ENCODE results near the gene CRB2. TPM values are rescaled to one million over a fixed set of nuclear protein-coding genes. Genes with fewer than 3 reads are reported as not detected.

The CRB2 gene
- total RNA-seq, 4 donors from 2014 or later = 0.06 to 0.13 TPM; not detected in 2

DNA sequence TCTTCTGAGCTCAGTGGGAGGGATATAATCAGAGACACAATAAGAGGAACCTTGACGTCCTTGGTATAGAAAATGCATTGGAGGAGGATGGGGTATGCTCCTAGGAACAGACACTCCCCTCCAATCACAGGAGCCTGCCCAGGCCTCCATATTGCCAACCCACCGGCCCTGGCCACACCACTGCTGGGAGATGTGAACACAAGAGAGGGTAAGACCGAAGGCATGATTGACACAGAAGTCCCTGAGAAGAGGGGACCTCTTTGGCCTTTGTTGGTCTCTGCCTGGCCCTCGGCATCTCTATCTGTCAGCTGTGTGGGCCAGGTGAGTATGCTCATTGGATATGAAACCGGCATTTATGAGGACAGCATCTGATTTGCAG is 62.0 kb downstream of the CRB2 start:
- no peaks in the 10 kb centered on the region for H3K27me3 ChIP-seq
- H3K4me1 ChIP-seq = peaks cover 0 to 6% (median 1%) of the 10 kb centered on the region in 4 donors
- no peak overlapping the region for H3K4me3 ChIP-seq
- H3K36me3 ChIP-seq = peaks cover 18 to 59% (median 37%) of the 10 kb centered on the region in 4 donors
- H3K27ac ChIP-seq (replicated peaks in 1 of 4) = no peak overlapping the region
- no peak for DNase-seq (ENCODE audit: extremely low spot score)
- no peaks in the 10 kb centered on the region for H3K9me3 ChIP-seq
- intact Hi-C loops (cut with DNase I) = no loop called here
- no peak for TF ChIP-seq EP300 (IDR thresholded peaks at IDR 0.05)
- TF ChIP-seq POLR2A (IDR thresholded peaks at IDR 0.05; ENCODE audit: low read depth) = no peak
- TF ChIP-seq, protein P1, sequence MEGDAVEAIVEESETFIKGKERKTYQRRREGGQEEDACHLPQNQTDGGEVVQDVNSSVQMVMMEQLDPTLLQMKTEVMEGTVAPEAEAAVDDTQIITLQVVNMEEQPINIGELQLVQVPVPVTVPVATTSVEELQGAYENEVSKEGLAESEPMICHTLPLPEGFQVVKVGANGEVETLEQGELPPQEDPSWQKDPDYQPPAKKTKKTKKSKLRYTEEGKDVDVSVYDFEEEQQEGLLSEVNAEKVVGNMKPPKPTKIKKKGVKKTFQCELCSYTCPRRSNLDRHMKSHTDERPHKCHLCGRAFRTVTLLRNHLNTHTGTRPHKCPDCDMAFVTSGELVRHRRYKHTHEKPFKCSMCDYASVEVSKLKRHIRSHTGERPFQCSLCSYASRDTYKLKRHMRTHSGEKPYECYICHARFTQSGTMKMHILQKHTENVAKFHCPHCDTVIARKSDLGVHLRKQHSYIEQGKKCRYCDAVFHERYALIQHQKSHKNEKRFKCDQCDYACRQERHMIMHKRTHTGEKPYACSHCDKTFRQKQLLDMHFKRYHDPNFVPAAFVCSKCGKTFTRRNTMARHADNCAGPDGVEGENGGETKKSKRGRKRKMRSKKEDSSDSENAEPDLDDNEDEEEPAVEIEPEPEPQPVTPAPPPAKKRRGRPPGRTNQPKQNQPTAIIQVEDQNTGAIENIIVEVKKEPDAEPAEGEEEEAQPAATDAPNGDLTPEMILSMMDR (IDR thresholded peaks at IDR 0.05) = no peak
- no peak for TF ChIP-seq POLR2AphosphoS5 (IDR thresholded peaks at IDR 0.05)
- WGBS = 92% methylated on average over 5 of the region's 5 CpGs

DNA sequence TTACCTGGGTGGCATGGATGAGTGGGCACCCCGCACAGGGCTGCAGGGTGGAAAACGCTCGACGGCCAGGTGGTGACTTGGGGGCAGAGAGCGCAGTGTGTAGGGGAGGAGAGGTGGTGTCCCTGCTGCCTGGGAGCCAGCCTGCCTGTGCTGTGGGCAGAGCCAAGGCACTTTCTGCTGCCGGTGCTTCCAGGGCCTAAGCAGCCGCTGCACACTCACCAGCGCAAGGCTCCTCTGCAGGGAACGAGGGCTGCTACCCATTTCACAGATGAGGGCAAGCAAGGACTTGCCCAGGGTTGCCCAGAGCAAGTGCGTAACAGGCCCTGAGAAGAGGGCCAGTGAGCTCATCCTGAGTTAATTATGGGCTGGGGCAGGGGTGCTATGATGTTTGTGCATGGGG is 62.5 kb downstream of the CRB2 start:
- intact Hi-C loops (cut with DNase I) = no loop called here
- H3K4me3 ChIP-seq = no peak overlapping the region
- no peak for DNase-seq (ENCODE audit: extremely low spot score)
- TF ChIP-seq, protein P1 (IDR thresholded peaks at IDR 0.05) = no peak
- TF ChIP-seq POLR2A (IDR thresholded peaks at IDR 0.05; ENCODE audit: low read depth) (no peak), POLR2AphosphoS5 (IDR thresholded peaks at IDR 0.05) (no peak), EP300 (IDR thresholded peaks at IDR 0.05) (no peak)
- no peaks in the 10 kb centered on the region for H3K27me3 ChIP-seq
- peaks cover 22 to 64% (median 39%) of the 10 kb centered on the region in 4 donors for H3K36me3 ChIP-seq
- peaks cover 0 to 2% (median under 1%) of the 10 kb centered on the region in 4 donors for H3K4me1 ChIP-seq
- H3K9me3 ChIP-seq = no peaks in the 10 kb centered on the region
- no peak overlapping the region for H3K27ac ChIP-seq (replicated peaks in 1 of 4)
- 93% methylated on average over 10 of the region's 10 CpGs for WGBS

DNA sequence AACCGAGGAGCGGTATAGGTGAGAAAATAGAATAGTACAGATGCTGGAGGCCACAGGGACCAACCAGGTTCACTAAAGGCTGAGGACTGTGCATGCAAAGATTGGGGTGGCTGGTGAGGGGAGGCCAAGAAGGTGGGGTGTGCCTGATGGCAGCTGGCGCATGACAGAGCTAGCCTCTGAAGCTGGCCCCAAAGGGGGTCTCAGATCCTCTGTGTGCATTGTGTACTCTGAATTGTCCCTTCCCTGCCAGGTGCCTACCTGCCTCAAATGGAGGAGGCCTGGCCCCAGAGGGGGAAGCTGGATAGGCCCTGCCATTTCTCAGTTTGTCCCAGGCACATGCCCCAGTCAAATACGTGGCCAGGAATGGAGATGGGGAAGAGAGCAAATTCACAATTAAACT is 63.1 kb downstream of the CRB2 start:
- Histone ChIP-seq H3K27ac (replicated peaks in 1 of 4) (no peak overlapping the region), H3K36me3 (peaks cover 24 to 67% (median 39%) of the 10 kb centered on the region in 4 donors), H3K4me1 (no peaks in the 10 kb centered on the region), H3K4me3 (no peak overlapping the region), H3K9me3 (no peaks in the 10 kb centered on the region), H3K27me3 (no peaks in the 10 kb centered on the region)
- no peak for DNase-seq (ENCODE audit: extremely low spot score)
- 100% methylated on average over 1 of the region's 4 CpGs for WGBS
- TF ChIP-seq POLR2AphosphoS5 (IDR thresholded peaks at IDR 0.05) (no peak), POLR2A (IDR thresholded peaks at IDR 0.05; ENCODE audit: low read depth) (no peak), EP300 (IDR thresholded peaks at IDR 0.05) (no peak)
- TF ChIP-seq, protein P1 (IDR thresholded peaks at IDR 0.05) = no peak
- intact Hi-C loops (cut with DNase I) = no loop called here

DNA sequence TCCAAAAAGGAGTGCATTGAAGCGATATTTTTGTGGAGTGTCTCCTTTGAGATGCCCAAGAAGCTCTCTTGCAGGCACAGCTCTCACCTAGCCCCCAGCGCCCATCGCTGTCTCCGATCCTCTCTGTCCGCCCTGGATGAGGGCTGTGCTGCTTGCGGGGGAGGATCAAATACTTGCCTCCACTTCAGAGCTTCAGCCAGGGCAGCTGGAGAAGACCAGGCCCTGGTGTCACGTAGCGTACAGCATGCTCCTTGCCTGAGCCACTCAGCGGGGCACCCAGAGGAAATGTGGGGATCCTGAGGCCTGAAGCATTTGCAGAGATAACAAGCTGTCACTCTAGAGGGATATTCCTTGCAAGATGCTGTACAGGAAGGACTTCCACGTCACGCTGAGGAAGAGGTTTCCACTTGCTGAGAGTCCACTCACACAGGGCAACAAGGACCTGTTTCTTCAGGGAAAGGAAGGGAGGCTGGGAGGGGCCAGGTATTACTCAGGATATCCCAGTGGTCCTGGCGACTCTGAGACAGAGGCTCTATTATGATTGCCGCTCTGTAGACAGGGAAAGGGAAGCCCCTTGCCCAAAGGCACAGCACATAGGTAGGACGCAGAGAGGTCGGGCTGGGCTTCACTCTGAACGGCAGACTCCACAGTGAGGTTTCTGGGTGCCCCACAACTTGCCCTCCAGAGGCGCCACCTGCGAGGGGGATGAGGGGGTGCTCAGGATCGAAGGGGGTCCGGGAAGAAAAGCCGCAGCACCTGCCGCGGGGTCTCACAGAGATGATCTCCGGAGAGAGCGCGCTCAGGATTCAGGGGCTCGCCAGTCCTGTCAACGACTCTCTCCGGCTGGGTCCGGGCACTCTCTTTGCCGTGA is 64.0 kb downstream of the CRB2 start:
- TF ChIP-seq EP300 (IDR thresholded peaks at IDR 0.05) = no peak
- TF ChIP-seq, protein P1 (IDR thresholded peaks at IDR 0.05) = no peak
- TF ChIP-seq POLR2A (IDR thresholded peaks at IDR 0.05; ENCODE audit: low read depth) = no peak
- TF ChIP-seq POLR2AphosphoS5 (IDR thresholded peaks at IDR 0.05) = no peak
- DNase-seq (ENCODE audit: extremely low spot score) = no peak
- intact Hi-C loops (cut with DNase I) = no loop called here
- H3K36me3 ChIP-seq = peaks cover 24 to 67% (median 39%) of the 10 kb centered on the region in 4 donors
- no peaks in the 10 kb centered on the region for H3K27me3 ChIP-seq
- H3K9me3 ChIP-seq = no peaks in the 10 kb centered on the region
- H3K4me1 ChIP-seq = no peaks in the 10 kb centered on the region
- WGBS = 90% methylated on average over 26 of the region's 31 CpGs
- no peak overlapping the region for H3K4me3 ChIP-seq
- H3K27ac ChIP-seq (replicated peaks in 1 of 4) = no peak overlapping the region
